Activated T-cell treated with anti-CD3 and anti-CD28 coated beads, Interleukin-2, amount 50 U/mL, for 4 hours (primary cell): ENCODE measurements around the gene UPP1. TPM values are rescaled to one million over a fixed set of nuclear protein-coding genes. Genes with fewer than 3 reads are reported as not detected.
"Not testable (repeated sequence)": the region's sequence is repeated elsewhere in the genome, so short reads cannot be mapped to it uniquely, and the experiment has no call there.

ENCODE experiments used
- ATAC-seq, 2 donors: fragments of 200-7000 bp; cut with Tn5 transposase; one replicate each; pipeline ENCODE4 v1.10.0; 2021
- DNase-seq: peaks from one replicate; pipeline ENCODE4 v3.0.0-alpha.2; 2020
- H3K27me3 Mint-ChIP-seq: one replicate; pipeline ENCODE4 v1.8.0; 2021; ENCODE audit warnings: low read depth, mixed read lengths
- H3K36me3 Mint-ChIP-seq: one replicate; pipeline ENCODE4 v1.8.0; 2022; ENCODE audit warnings: mixed read lengths; ENCODE audit not compliant: insufficient read depth
- H3K4me1 Mint-ChIP-seq: one replicate; pipeline ENCODE4 v1.8.0; 2021; ENCODE audit warnings: low read depth, mixed read lengths
- H3K4me3 Mint-ChIP-seq: one replicate; pipeline ENCODE4 v1.8.0; 2021; ENCODE audit warnings: mild to moderate bottlenecking, moderate library complexity, mixed read lengths
- H3K9me3 Mint-ChIP-seq: one replicate; pipeline ENCODE4 v1.8.0; 2021; ENCODE audit warnings: mixed read lengths
- total RNA-seq, 3 donors: library from RNA; stranded (reverse); gene quantifications; one replicate each; pipeline ENCODE4 v1.2.1, GENCODE V29; 2021

Gene UPP1
- total RNA-seq, 3 donors from 2014 or later = 25.5 to 45.8 (median 45.1) TPM

GRCh38 chr7:48111596-48111995, 22.5 kb downstream of the UPP1 start:
- ATAC-seq = no peak
- peaks cover 12% of the 10 kb centered on the region for H3K4me1 Mint-ChIP-seq

GRCh38 chr7:48112401-48113165, 23.5 kb downstream of the UPP1 start:
- H3K27me3 Mint-ChIP-seq = no peaks in the 10 kb centered on the region
- H3K4me3 Mint-ChIP-seq = no peak overlapping the region
- H3K9me3 Mint-ChIP-seq = no peaks in the 10 kb centered on the region
- H3K36me3 Mint-ChIP-seq = peaks cover 10% of the 10 kb centered on the region
- DNase-seq (no peak), ATAC-seq (no peak)
- H3K4me1 Mint-ChIP-seq = peaks cover 12% of the 10 kb centered on the region

More at GRCh38 chr7:48111596-48111995, 22.5 kb downstream of the UPP1 start:
- H3K27me3 Mint-ChIP-seq = no peaks in the 10 kb centered on the region
- H3K36me3 Mint-ChIP-seq = peaks cover 14% of the 10 kb centered on the region
- H3K4me3 Mint-ChIP-seq = no peak overlapping the region
- no peaks in the 10 kb centered on the region for H3K9me3 Mint-ChIP-seq
- DNase-seq = no peak

GRCh38 chr7:48113275-48113674, 24.2 kb downstream of the UPP1 start:
- no peaks in the 10 kb centered on the region for H3K27me3 Mint-ChIP-seq
- no peak for DNase-seq
- H3K36me3 Mint-ChIP-seq = peaks cover 7% of the 10 kb centered on the region
- no peaks in the 10 kb centered on the region for H3K9me3 Mint-ChIP-seq
- H3K4me3 Mint-ChIP-seq = no peak overlapping the region
- peaks cover 12% of the 10 kb centered on the region for H3K4me1 Mint-ChIP-seq
- no peak for ATAC-seq

- ATAC-seq (no peak), DNase-seq (no peak)
- Mint-ChIP-seq H3K36me3 (peaks cover 2% of the 10 kb centered on the region), H3K4me3 (no peak overlapping the region), H3K9me3 (no peaks in the 10 kb centered on the region), H3K4me1 (peaks cover 12% of the 10 kb centered on the region), H3K27me3 (no peaks in the 10 kb centered on the region)
These were observed 25.1 kb downstream of the UPP1 start for GRCh38 chr7:48114115-48114514.

- no peaks in the 10 kb centered on the region for H3K9me3 Mint-ChIP-seq
- peaks cover 10% of the 10 kb centered on the region for H3K4me1 Mint-ChIP-seq
- DNase-seq (no peak), ATAC-seq (no peak)
- H3K36me3 Mint-ChIP-seq = no peaks in the 10 kb centered on the region
- H3K4me3 Mint-ChIP-seq = no peak overlapping the region
- H3K27me3 Mint-ChIP-seq = no peaks in the 10 kb centered on the region
These were observed 25.5 kb downstream of the UPP1 start for GRCh38 chr7:48114589-48114988.

- H3K27me3 Mint-ChIP-seq = no peaks in the 10 kb centered on the region
- no peaks in the 10 kb centered on the region for H3K36me3 Mint-ChIP-seq
- H3K4me1 Mint-ChIP-seq = no peaks in the 10 kb centered on the region
- H3K4me3 Mint-ChIP-seq = no peak overlapping the region
- no peaks in the 10 kb centered on the region for H3K9me3 Mint-ChIP-seq
- DNase-seq (no peak), ATAC-seq (no peak)
These were observed 27.0 kb downstream of the UPP1 start for GRCh38 chr7:48116043-48116442.

- ATAC-seq (no peak), DNase-seq (no peak)
- Mint-ChIP-seq H3K36me3 (no peaks in the 10 kb centered on the region), H3K27me3 (no peaks in the 10 kb centered on the region), H3K4me3 (no peak overlapping the region), H3K4me1 (no peaks in the 10 kb centered on the region), H3K9me3 (no peaks in the 10 kb centered on the region)
These were observed 29.0 kb downstream of the UPP1 start for GRCh38 chr7:48118041-48118440.

GRCh38 chr7:48120536-48120935, 31.5 kb downstream of the UPP1 start:
- DNase-seq, H3K9me3 Mint-ChIP-seq, ATAC-seq, H3K4me1 Mint-ChIP-seq, H3K4me3 Mint-ChIP-seq, H3K27me3 Mint-ChIP-seq, H3K36me3 Mint-ChIP-seq: not testable (repeated sequence)

GRCh38 chr7:48126037-48126436, 37.0 kb downstream of the UPP1 start:
- DNase-seq (no peak), ATAC-seq (no peak)
- Mint-ChIP-seq H3K4me3 (no peak overlapping the region), H3K36me3 (peaks cover 5% of the 10 kb centered on the region), H3K9me3 (peaks cover 15% of the 10 kb centered on the region), H3K4me1 (no peaks in the 10 kb centered on the region), H3K27me3 (peaks cover 15% of the 10 kb centered on the region)

- no peak for DNase-seq
- H3K4me1 Mint-ChIP-seq = no peaks in the 10 kb centered on the region
- H3K27me3 Mint-ChIP-seq = peaks cover 15% of the 10 kb centered on the region
- peaks cover 9% of the 10 kb centered on the region for H3K9me3 Mint-ChIP-seq
- H3K4me3 Mint-ChIP-seq = no peak overlapping the region
- peaks cover 5% of the 10 kb centered on the region for H3K36me3 Mint-ChIP-seq
- peak; percentile 84 to 86 for ATAC-seq
These were observed 41.6 kb downstream of the UPP1 start for GRCh38 chr7:48130658-48131108.

- Mint-ChIP-seq H3K9me3 (peaks cover 5% of the 10 kb centered on the region), H3K4me3 (no peak overlapping the region), H3K4me1 (no peaks in the 10 kb centered on the region), H3K27me3 (peaks cover 15% of the 10 kb centered on the region), H3K36me3 (no peaks in the 10 kb centered on the region)
- no peak for DNase-seq
- ATAC-seq = no peak
These were observed 43.7 kb downstream of the UPP1 start for GRCh38 chr7:48132792-48133191.

- peaks cover 8% of the 10 kb centered on the region for H3K9me3 Mint-ChIP-seq
These were observed 50.4 kb downstream of the UPP1 start for GRCh38 chr7:48139459-48139858.

GRCh38 chr7:48140001-48140681, 51.1 kb downstream of the UPP1 start:
- Mint-ChIP-seq H3K27me3 (peaks cover 12% of the 10 kb centered on the region), H3K4me3 (no peak overlapping the region)
- no peak for ATAC-seq

More at GRCh38 chr7:48139459-48139858, 50.4 kb downstream of the UPP1 start:
- no peak for ATAC-seq
- DNase-seq = no peak
- Mint-ChIP-seq H3K36me3 (no peaks in the 10 kb centered on the region), H3K27me3 (peaks cover 12% of the 10 kb centered on the region), H3K4me1 (peaks cover 6% of the 10 kb centered on the region), H3K4me3 (no peak overlapping the region)

GRCh38 chr7:48141521-48141920, 52.5 kb downstream of the UPP1 start:
- DNase-seq (no peak), ATAC-seq (no peak)
- H3K9me3 Mint-ChIP-seq = peaks cover 3% of the 10 kb centered on the region
- H3K27me3 Mint-ChIP-seq = peaks cover 12% of the 10 kb centered on the region
- H3K36me3 Mint-ChIP-seq = no peaks in the 10 kb centered on the region
- H3K4me3 Mint-ChIP-seq = no peak overlapping the region
- H3K4me1 Mint-ChIP-seq = peaks cover 6% of the 10 kb centered on the region

More at GRCh38 chr7:48140001-48140681, 51.1 kb downstream of the UPP1 start:
- Mint-ChIP-seq H3K4me1 (peaks cover 6% of the 10 kb centered on the region), H3K36me3 (no peaks in the 10 kb centered on the region), H3K9me3 (peaks cover 8% of the 10 kb centered on the region)
- DNase-seq = no peak

GRCh38 chr7:48144291-48144768, 55.3 kb downstream of the UPP1 start:
- Mint-ChIP-seq H3K27me3 (peaks cover 20% of the 10 kb centered on the region), H3K4me1 (peaks cover 6% of the 10 kb centered on the region), H3K4me3 (no peak overlapping the region), H3K9me3 (peaks cover 2% of the 10 kb centered on the region), H3K36me3 (no peaks in the 10 kb centered on the region)
- ATAC-seq (no peak), DNase-seq (no peak)
